Right atrium auricular region (tissue), 2 donors: ENCODE measurements around the gene DSG2. TPM values are rescaled to one million over a fixed set of nuclear protein-coding genes. Genes with fewer than 3 reads are reported as not detected.

Experiments
- DNase-seq: peaks from one replicate; pipeline ENCODE4 v3.0.0-alpha.2; 2019; ENCODE audit warnings: low spot score
- H3K27ac ChIP-seq, 2 donors: fragments of 200-600 bp; sonication (generic); 1 replicate in 1 of 2; 2 replicates in 1 of 2; pipeline ENCODE4 v1.5.1; 2016 to 2019
- H3K27me3 ChIP-seq, 2 donors: fragments of 200-600 bp; sonication (generic); one replicate each; pipeline versions ENCODE4 v1.5.1 to v1.6.0; 2017 to 2019
- H3K36me3 ChIP-seq: fragments of 200-600 bp; sonication (generic); one replicate; pipeline ENCODE4 v1.5.1; 2016
- H3K4me1 ChIP-seq, 2 donors: fragments of 200-600 bp; sonication (generic); one replicate each; pipeline versions ENCODE4 v1.5.1 to v1.6.0; 2017 to 2019
- H3K4me3 ChIP-seq, 2 donors: fragments of 200-600 bp; sonication (generic); 1 replicate in 1 of 2; 2 replicates in 1 of 2; pipeline ENCODE4 v1.5.1; 2017 to 2019; ENCODE audit warnings: mild to moderate bottlenecking in 1 of 2, moderate library complexity in 1 of 2
- H3K9me3 ChIP-seq, 2 donors: fragments of 200-600 bp; sonication (generic); one replicate each; pipeline ENCODE4 v1.5.1; 2019
- CTCF ChIP-seq, 2 donors: fragments of 200-600 bp; sonication (generic); IDR thresholded peaks; one replicate each; pipeline ENCODE4 v1.5.1; 2019; ENCODE audit warnings: antibody characterized with exemption in 2 of 2
- total RNA-seq, 2 donors: library from RNA; depleted of rRNA; stranded (reverse); fragments of >200 nt; gene quantifications; one replicate each; pipeline ENCODE4 v1.1.0, GENCODE V29; 2016

DSG2 gene
- total RNA-seq, 2 donors from 2014 or later: 64.4 to 72.7 TPM

DNA sequence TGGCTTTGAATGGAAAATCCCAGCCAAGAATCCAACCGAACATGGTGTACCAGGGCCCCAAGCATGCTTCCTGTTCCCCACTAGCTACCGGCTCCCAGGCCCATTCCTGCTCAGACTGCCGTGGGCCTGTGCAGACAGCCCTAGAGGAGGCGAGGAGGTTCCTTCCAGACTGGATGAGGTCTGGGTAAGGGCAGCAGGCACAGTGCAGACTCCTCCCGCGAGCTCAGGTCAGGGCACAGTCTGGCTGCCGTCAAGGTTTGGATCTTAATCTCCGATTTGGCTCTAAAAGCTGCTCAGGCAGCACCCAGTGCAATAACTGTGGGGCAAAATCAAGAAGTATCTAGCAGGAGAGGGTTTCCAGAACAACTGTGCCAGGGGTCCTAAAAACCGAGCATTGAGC, 74.4 kb downstream of the DSG2 start:
- no peak overlapping the region for H3K4me3 ChIP-seq
- H3K4me1 ChIP-seq: no peaks in the 10 kb centered on the region
- no peaks in the 10 kb centered on the region for H3K9me3 ChIP-seq
- no peak for TF ChIP-seq CTCF (IDR thresholded peaks at IDR 0.05)
- no peaks in the 10 kb centered on the region for H3K36me3 ChIP-seq
- peak; percentile 49 for DNase-seq
- no peak overlapping the region for H3K27ac ChIP-seq
- H3K27me3 ChIP-seq: no peaks in the 10 kb centered on the region

GRCh38 chr18:31573051-31573450, 75.1 kb downstream of the DSG2 start:
- Histone ChIP-seq H3K4me3 (no peak overlapping the region), H3K9me3 (no peaks in the 10 kb centered on the region), H3K27me3 (no peaks in the 10 kb centered on the region), H3K27ac (no peak overlapping the region), H3K4me1 (no peaks in the 10 kb centered on the region), H3K36me3 (no peaks in the 10 kb centered on the region)
- no peak for DNase-seq
- TF ChIP-seq CTCF (IDR thresholded peaks at IDR 0.05): no peak

DNA sequence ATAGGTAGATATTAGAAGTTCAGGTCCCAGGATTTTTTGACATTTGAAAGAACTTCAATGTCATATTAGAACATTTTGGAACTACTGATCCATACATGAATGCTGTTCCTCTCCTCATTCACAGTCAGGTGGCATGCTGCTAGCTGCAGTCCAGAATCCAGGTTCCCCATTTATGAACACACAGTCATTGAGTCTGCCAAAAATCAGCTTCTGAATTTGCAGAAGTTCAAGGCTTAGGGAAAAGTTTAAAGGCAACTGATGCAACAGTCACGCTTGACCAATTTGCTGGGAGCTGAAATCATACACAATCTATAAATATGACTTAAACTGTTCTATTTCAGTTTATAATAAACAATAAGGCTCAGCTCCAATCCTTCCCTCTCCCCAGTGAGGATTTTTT, 76.4 kb downstream of the DSG2 start:
- Histone ChIP-seq H3K4me3 (no peak overlapping the region), H3K4me1 (no peaks in the 10 kb centered on the region), H3K36me3 (no peaks in the 10 kb centered on the region), H3K27me3 (no peaks in the 10 kb centered on the region), H3K9me3 (no peaks in the 10 kb centered on the region), H3K27ac (no peak overlapping the region)
- no peak for TF ChIP-seq CTCF (IDR thresholded peaks at IDR 0.05)
- no peak for DNase-seq

DNA sequence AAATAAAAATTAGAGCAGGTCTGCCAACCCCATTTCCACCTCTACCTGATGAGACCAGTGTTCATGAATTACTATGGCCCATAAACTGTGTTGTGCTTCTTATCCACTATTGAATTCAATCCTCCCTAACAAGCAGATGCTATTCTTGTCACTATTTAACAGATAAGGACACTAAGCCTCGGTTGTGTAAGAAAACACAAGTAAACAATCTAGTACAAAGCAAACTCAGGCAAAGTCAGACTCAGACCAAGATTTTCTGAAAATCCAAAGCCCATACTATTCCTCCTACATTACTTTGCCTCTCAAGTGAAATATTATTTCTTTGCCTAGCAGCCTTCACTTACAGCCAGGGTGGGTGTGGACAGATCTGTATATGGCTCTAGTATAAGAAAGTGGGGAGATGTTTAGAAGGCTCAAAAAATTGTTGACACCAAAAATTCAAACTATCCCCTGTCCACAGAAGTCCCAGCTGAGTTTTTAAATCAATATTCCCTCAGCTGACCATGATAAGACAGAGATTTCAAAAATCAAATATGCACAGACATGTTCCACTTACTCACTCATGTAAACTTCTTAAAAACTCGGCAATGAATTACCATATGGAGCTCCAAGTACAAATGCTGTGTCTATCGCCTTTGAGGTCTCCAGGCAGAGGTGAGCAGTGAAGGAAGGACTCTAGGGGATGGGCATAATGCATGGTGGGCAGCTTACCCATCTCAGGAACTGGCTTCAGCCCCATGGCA, 77.7 kb downstream of the DSG2 start:
- Histone ChIP-seq H3K27me3 (no peaks in the 10 kb centered on the region), H3K36me3 (no peaks in the 10 kb centered on the region), H3K9me3 (no peaks in the 10 kb centered on the region), H3K27ac (no peak overlapping the region), H3K4me3 (no peak overlapping the region), H3K4me1 (no peaks in the 10 kb centered on the region)
- DNase-seq: peak; percentile 32
- no peak for TF ChIP-seq CTCF (IDR thresholded peaks at IDR 0.05)

DNA sequence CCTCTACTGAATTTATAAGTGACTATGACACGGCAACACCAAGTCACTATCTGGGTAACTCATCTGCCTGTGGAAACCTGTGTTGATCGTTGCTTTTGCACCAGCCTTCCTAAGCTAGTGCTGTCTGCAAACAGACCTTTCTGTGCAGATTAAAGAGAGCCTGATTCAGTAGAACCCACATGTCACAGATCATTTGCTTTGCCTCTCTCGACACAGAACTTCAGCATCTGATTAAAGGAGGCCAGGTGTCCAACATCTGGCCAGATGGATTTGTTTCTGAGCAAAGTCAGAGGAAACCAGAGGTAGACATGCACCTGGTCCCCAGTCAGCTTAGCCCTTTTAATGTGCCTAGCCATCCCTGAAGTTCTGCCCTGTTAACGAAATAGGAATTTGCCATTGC, 78.7 kb downstream of the DSG2 start:
- no peak for DNase-seq
- H3K27ac ChIP-seq: no peak overlapping the region
- no peak for TF ChIP-seq CTCF (IDR thresholded peaks at IDR 0.05)
- H3K27me3 ChIP-seq: no peaks in the 10 kb centered on the region
- no peak overlapping the region for H3K4me3 ChIP-seq
- no peaks in the 10 kb centered on the region for H3K9me3 ChIP-seq
- no peaks in the 10 kb centered on the region for H3K4me1 ChIP-seq
- no peaks in the 10 kb centered on the region for H3K36me3 ChIP-seq

DNA sequence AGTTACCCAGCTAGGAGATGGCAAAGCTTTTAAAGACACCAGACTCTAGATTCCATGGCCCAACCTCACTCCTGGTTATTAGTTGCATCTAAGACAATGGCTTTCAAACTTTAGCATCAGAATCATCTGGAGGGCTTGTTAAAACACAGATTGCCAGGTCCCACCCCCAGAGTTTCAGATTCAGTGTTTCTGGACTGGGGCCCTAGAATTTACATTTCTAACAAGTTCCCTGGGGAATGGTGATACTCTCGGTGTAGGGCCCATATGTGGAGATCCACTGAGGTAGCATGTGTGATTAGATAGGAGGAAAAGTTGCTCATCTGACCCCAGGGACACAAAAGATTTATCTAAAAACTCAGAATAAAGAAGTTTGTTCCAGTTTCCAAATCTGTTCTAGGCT, 79.2 kb downstream of the DSG2 start:
- H3K9me3 ChIP-seq: no peaks in the 10 kb centered on the region
- no peaks in the 10 kb centered on the region for H3K36me3 ChIP-seq
- no peak for TF ChIP-seq CTCF (IDR thresholded peaks at IDR 0.05)
- H3K27ac ChIP-seq: no peak overlapping the region
- no peak for DNase-seq
- H3K4me3 ChIP-seq: no peak overlapping the region
- no peaks in the 10 kb centered on the region for H3K27me3 ChIP-seq
- no peaks in the 10 kb centered on the region for H3K4me1 ChIP-seq
